ENCODE measurements around the gene PCDHB1.

PCDHB1 gene, protein sequence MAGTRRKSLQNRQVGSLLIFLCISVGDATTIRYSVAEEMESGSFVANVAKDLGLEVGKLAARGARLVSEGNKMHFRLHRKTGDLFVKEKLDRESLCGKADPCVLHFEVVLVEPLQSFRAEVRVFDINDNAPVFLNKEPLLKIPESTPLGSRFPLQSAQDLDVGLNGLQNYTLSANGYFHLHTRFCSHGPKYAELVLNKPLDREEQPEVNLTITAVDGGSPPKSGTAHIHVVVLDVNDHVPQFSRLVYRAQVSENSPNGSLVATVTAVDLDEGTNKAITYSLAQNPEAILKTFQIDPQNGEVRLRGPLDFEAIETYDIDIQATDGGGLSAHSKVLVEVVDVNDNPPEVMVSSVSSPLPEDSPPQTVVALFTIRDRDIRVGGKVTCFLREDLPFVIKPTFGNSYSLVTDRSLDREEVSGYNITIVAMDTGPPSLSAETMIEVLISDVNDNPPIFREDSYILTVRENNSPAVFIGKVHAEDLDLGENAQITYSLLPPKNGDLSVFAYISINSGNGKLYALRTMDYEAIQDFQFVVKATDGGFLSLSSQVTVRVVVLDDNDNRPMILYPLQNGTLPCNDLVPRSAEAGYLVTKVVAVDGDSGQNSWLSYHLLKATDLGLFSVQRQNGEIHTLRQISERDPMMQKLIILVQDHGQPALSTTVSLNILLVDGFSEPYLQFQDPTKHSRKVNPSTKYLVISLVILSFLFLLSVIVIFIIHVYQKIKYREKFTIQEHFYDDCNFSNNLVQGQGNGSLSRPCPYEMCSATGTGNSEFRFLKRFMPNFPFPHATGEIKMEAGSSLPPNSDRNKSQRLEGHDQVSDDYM

GRCh38 chr5:141050622-141051520, at the start of gene PCDHB1:
Gene PCDHB1 (plus strand): TSS chr5:141051374. CDS start chr5:141051471, 97 bp downstream.
- no peak for DNase-seq

- no peak for DNase-seq
Observed at GRCh38 chr5:141001446-141001843, 49.7 kb upstream of the PCDHB1 start.

DNA sequence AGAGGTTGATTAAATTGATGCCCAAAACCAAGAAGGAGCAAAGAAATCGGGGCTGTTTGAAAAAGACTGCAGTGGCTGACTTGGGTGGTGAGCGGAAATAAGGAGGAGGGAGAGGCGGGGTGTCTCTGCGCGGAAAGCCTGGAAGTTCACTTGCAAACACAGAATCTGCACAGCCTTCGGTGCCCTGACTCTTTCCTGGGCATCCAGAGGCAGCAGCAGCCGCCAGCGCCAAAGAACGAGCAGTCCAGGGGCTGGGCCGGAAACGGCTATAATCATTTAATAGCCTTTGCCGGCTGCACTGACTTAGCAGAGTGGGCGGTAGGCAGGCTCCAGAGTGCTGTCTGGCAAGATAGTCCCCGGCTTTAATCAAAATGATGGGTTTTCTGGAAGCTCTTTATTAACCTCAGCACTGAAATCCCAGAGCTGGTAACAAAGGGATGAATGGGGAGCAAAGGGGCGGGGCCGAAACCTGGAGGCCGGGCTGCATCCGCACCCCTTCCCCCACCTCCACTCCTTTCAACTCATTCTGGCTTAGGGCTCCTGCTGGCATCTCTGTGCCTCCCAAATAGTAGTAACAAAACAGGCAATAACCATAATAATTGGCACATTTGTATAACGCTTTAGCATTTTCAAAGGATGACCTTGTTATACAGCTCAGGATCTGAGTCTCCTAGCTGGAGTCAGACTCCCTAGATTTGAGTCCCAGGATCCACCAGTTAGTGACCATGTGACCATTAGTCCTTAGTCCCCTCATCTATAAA, 49.1 kb upstream of the PCDHB1 start:
- DNase-seq, result no peak

DNA sequence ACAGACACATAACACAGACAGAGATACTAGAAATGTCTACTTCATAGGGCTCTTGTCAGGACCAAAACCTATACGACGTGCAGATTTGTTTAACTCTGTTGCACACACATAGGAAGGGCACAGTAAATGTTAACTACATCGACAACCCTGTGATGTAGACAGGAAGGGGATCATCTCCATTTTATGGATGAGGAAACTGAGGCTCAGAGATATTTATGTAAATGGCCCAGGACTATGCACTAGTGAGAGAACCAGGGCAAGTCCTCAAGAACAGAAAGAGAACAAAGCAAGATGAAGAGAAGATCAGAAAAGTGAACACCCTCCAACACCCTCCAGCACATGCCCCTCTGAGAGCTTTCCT, 48.6 kb upstream of the PCDHB1 start:
- no peak for DNase-seq

GRCh38 chr5:141003031-141003430, 48.1 kb upstream of the PCDHB1 start:
- DNase-seq, result no peak

GRCh38 chr5:141003791-141004611, 47.2 kb upstream of the PCDHB1 start:
- DNase-seq, result no peak

GRCh38 chr5:141007791-141008190, 43.4 kb upstream of the PCDHB1 start:
- DNase-seq, result no peak

GRCh38 chr5:141010047-141010793, 41.0 kb upstream of the PCDHB1 start:
- no peak for DNase-seq

GRCh38 chr5:141017943-141018342, 33.2 kb upstream of the PCDHB1 start:
- DNase-seq, result no peak

GRCh38 chr5:141022384-141022783, 28.8 kb upstream of the PCDHB1 start:
- no peak for DNase-seq

- DNase-seq, result no peak
Observed at GRCh38 chr5:141031006-141031405, 20.2 kb upstream of the PCDHB1 start.

DNA sequence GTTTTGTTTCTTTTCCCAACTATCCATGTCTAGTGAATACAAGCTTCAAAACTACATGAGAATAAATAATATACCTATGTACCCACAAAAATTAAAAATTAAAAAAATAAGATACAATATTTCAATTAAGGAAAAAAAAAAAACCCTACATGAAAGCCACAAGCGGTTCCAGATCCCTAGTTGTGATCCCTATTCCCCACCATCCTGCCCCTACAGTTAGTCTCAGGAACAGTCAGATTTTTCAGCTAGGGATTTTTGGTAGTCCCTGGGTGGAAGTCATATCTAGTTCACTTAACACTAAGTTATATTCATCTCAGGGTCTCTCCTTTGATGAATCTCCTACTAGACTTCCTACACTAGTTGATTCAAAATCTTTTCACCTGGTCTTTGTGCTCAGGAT, 18.5 kb upstream of the PCDHB1 start:
- DNase-seq, result no peak

- DNase-seq, result no peak
Observed at GRCh38 chr5:141039061-141039460, 12.1 kb upstream of the PCDHB1 start.

DNA sequence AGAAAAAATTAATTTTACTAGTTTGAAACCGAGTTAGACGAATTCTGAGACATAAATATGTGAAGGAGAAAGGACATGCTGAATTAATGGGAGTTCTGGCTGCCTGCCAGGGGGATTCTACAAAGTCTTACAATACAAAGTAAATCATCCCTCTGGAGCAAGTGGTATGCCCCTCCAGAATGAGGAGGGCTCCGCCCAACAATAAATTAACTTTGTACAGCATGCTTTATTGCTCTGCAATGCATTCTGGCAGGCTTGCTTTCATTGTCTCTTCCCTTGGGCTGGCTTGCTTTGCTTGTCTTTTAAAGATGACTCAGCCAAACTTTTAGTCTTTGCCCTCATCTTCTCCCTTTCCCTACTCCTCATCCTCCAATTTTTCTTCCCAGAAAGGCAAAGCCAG, 11.7 kb upstream of the PCDHB1 start:
- no peak for DNase-seq

DNA sequence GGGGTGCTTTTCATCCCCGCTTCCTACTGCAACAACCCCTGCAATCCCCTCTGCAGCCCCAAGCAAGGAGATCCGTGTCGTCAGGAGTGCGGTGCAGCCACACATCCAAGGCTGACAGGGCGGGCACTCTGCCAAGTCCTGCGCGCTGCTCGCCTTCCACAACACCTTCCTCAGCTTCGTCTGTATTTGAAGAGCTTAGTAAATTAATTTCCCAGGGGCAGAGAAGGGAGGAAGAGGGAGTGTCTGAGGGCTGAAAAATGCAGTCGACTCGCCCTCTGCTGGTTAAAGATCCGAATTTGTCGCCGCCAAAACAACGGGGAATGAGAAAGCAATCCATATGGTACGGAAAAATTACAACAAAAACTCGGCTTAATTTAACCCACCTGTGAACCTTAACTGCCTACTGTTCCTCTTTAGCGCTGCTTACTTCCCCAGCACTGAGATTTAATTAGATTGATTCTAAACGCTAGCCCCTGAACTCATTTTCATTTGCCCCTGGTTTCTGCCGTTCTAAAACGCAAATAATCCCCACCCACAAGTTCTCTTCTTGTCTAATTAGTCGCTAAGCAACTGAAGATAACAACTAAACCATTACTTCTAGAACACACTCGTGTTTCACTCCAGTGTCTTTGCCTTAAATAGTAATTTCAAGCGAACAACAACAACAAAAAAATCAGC, 10.9 kb upstream of the PCDHB1 start:
- no peak for DNase-seq

GRCh38 chr5:141040771-141041426, 10.3 kb upstream of the PCDHB1 start:
- peak; percentile 75 for DNase-seq

DNA sequence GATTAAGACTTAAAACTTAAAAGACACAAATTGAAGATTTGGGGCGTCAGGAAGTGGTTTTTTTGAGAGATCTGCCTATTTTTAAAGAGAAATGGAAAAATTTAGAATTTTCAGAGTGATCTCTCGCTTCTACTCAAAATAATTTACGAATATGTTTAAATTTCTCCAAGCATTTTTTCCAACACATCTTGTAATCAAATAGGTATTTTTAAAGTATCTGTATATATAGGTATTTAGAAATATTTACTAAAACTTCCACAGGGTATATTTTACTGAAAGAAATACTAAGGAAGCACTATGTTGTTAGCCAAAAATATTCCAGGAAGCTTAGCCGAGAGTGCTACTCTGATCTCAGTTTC, 9.8 kb upstream of the PCDHB1 start:
- DNase-seq, result no peak

DNA sequence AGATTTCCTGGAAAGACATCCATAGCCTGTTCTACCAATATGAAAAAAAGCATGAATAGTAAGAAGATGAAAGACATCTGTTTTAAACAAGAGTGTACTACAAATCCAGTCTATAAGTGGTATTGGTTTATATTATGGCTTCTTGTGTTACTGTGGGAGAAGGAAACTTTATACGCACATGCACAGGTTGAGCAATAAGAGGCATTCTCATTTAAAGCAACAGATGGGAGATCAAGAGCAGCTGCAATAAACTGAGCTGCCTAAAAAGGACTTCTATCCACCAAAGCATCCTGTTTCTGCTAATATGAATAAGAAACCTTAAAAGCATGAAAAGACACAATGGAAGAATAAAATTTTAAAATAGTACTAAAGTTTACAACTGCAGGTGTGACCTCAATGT, 8.6 kb upstream of the PCDHB1 start:
- DNase-seq, result no peak

GRCh38 chr5:141051521-141051866, 320 bp downstream of the PCDHB1 start:
- DNase-seq, result no peak

GRCh38 chr5:141077826-141078225, 26.7 kb downstream of the PCDHB1 start:
- DNase-seq, result no peak
